HK-2 (cell line): ENCODE results near the gene HSD11B1.

Source experiments
- DNase-seq: peaks from one replicate; pipeline ENCODE4 v3.0.0-alpha.2; 2018; ENCODE audit not compliant: unreplicated experiment

Gene HSD11B1

DNA sequence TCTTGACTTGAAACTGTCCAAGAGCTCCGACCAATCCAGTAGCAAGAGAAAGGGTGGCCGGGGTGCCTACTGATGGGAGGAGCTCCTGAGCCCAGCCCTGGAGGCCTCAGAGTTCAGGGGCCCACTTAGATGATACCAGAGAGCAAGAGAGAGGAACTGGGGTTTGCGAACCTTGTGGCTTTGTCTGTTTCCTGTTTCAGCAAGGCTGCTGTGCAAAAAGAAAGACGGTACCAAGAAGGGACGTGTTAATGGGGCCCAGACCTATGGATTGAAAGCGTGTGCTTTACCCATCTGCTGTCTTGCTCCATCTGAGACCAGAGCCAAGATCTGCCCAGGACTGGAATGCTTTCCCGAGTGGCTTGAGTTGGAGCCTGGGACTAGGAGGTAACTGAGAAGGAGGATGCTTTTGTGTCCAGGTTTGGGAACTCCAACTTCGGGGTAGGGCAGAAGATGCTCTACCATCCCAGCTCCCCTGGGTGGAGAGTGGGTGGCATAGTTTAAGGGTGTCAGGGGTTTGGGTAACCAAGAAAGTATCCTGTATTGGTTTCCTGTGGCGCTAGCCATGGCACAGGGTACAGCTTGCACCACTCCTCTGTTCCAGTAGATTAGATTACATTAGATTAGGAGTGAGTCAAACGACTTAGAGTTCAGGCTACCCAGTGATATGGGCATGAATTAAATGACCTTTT lies 51.4 kb downstream of the HSD11B1 start, which contains the start of gene TRAF3IP3:
Gene TRAF3IP3, plus strand, starts transcription at position 128 of the 689 bp plus-strand sequence. CDS start 3,987 bp downstream, outside the sequence.
- DNase-seq, result no peak

DNA sequence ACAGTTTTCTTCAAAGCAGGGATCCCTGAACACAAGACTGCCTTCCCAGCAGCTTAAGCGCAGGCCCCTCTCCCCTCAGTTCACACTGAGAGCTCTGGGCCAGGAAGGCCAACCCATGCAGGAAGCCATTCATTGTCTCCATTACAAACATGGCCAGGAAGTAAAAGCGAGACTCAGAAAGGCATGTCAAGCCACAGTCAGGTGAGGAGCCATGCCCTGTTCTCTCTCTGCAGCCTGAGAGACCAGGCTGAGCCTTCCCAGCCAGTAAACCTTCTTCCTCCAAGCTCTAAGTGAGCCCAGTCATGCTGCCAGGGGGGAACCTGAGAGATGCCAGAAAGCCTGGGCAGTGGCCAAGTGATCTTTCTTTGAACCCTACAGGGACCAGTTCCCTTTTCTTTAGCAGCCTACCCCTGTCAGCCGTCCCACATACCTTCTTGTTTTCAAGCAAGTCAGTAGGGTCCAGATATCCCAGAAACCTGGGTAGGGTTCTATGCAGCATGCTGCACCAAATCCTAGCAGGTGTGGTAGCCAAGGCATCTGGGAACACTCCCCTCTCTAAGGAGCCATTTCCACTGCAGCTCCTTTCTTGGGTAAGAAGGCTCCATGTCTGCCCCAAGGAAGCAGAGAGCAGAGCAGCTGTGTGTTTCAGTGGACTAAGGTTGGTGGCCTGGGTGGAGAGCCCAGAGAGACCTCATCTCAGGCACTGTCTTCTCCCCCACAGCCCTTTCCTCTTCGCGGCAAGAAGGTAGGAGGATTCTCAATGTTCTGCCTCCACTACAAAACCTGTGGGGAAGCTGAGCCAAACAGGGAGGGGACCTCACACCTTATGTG lies 52.2 kb downstream of the HSD11B1 start:
- no peak for DNase-seq

DNA sequence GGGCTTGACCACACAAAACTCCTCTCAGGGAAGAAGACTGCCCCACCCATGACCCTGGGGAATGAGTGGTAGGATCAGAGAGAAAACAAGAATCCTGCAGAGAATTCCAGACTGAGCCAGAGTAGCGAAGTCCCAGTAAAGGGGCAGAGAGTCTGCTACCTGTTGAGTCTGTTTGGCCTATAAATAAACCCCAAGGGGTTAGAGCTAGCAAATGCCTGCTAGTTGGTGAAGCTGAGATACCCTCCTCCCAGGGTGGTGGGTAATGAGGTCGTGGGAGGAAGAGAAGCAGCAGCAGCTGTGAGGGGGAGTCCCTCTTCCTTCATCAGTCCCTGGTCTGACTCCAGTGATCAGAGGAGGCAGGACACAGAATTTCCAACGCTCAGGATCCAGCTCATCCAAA lies 53.8 kb downstream of the HSD11B1 start:
- no peak for DNase-seq

DNA sequence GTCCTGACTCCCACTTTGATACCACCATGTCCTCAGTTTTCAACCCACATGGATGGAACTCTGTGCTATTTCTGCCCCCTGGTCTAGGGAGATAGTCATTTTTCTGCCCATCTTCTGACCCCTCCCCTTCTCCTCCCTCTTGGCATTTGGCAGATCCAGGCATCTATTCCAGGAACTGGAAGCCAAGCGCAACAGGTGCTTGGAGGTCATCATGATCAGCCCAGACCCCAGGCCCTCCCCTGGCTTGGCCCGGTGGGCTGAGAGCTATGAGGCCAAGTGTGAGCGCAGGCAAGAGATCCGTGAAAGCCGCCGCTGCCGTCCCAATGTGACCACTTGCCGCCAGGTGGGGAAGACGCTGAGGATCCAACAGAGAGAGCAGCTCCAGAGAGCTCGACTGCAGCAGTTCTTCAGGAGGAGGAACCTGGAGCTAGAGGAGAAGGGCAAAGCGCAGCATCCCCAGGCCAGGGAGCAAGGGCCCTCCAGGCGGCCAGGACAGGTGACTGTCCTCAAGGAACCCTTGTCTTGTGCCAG lies 55.2 kb downstream of the HSD11B1 start:
- no peak for DNase-seq

DNA sequence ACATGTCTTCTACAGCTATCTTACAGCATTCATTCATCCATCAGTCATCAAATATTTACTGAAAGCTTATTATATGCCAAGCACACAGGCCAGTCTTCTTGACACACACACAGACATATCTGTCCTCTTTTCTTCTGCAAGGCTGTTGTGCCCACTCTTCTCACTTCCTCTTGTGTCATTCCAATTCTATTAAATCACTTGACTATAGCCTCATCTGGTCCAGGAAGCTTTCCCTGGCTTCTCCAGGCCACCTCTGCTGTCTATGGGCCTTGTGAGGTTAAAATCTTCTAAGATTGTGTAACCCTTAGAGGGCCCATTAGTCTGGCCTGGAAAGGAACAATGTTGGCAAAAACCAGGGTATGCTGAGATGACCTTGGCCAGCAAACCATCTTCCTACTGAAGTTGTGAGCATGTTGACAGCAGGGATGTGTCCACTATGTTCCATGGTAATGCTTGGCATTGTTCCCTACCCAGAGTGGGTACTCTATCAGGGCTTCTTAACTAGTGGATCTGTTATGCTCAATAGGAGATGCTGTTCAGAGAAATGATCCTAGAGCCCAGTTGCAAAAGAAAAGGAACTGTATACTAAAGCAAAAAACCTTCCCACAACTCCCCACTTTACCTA lies 56.5 kb downstream of the HSD11B1 start:
- no peak for DNase-seq

DNA sequence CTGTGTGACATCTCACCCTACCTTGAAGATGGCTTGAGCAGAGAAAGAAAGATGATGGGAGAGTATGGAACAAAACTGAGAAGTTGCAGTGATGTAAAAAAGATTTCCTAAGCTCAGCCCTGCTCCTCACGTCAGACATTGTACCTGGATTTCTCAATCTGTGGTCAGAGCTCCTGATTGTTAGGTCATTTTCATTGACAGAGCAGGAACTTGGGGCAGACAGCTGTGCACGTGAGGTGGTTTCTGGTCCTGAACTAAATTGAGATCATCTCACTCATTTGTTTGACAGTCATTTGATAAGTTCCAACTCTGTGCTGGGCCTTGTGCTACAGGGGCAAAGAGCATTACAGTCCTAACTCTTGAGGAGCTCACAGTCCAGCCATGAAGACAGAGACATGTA lies 61.4 kb downstream of the HSD11B1 start:
- DNase-seq, result no peak

DNA sequence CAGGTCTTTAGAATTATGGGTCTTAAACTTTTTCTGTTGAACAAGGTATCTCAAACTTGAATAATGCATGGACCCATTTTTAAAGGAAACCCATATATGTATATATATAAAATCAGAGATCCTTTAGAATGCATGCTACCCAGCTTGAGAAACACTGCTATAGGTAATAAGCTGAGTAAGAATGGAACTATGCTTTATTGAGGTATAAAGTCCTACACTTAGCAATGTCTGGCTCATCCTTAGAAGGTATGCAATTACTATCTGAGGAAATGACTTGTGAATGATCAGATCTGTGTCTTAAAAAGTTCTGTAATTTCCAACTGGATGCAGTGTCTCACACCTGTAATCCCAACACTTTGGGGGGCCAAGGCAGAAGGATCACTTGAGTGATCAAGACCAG lies 62.5 kb downstream of the HSD11B1 start:
- no peak for DNase-seq

DNA sequence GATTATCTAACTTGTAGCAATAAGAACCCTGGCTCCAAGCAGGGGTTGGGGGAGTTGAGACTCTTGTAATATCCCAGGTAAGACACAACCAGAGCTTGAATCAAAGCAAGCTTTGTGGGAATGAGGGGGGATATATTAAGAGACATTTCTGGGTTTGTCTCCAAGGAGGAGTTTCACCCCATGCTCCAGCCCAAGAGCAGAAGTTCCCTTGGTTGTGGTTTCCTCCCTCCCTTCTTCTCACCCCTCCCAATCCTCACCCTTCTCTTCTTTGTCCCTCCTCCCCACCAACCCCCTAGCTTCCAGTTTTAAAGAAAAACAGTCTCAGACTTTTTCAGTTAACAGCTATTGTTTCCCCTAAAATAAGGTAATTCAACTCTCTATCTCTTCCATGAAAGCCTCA lies 63.1 kb downstream of the HSD11B1 start:
- no peak for DNase-seq

DNA sequence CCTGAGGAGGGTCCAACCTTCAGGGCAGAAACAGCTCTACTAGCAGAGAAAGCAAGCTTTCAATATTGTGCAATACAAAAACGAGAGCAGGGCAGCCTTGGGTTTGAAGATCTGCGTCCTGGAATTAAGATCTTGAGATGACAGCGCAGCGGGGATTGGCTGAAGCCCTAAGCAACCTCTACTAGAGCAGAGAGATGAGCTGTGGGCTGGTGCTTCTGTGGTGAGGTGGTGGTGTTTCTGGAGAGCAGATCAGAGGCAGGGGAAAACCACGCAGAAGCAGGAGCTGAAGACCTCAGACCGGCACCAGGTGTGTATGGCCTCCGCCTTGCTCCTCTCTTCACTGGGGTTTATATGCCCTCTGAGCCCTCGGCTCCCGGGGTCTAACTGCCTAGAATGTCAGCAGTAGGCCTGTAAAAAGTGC lies 63.7 kb downstream of the HSD11B1 start:
- no peak for DNase-seq

DNA sequence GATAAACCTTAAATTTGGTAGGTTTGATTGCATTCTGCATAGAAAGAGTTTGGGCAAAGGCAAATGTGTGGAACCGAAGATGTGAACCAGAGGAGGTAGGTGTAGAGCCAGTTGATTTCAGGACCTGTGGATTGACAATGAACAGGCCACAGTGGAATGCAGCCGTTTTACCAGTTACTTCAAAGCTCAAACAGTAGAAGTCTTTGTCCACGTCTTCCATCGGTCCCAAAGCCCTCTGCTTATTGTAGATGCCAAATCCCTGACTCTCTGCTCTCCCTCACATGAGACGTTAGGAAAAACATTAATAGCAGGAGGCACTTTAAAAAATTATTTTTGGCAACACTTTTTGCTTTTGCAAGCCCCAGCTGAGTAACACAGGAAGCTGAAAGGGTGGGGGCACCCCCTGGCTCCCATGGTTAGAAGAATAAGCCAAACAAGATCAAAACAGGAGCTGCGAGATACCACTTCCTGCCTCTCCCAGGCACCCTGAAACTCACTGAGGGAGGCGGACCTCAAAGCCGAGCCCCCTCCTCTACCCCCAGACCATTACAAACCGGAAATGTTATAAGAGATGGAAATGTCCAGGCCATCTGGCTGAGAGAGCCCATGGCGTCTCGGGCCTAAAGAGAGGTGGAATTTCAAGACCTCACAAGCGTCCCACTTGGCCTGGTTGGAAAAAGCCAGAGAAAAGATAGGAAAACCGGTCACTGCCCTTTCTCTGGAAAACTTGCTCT lies 64.7 kb downstream of the HSD11B1 start:
- no peak for DNase-seq

DNA sequence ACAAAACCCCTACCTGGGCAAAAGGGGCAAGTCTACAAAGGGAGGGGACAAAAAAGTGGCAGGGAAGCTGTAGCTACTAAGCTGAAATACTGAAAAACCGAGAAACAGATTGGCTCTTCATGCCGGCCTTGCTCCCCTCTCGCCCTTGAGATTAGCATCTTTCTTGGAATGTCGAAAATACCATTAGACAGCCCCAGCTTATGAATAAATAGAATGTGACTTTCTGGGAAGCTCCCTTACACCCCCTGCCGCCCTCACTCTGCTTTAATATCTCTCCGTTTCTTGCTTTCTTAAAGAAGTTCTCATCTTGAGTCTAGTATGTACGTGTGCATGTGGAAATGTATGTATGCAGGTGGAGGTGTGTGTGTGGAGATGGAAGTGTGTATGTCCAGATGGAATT lies 65.3 kb downstream of the HSD11B1 start:
- no peak for DNase-seq

DNA sequence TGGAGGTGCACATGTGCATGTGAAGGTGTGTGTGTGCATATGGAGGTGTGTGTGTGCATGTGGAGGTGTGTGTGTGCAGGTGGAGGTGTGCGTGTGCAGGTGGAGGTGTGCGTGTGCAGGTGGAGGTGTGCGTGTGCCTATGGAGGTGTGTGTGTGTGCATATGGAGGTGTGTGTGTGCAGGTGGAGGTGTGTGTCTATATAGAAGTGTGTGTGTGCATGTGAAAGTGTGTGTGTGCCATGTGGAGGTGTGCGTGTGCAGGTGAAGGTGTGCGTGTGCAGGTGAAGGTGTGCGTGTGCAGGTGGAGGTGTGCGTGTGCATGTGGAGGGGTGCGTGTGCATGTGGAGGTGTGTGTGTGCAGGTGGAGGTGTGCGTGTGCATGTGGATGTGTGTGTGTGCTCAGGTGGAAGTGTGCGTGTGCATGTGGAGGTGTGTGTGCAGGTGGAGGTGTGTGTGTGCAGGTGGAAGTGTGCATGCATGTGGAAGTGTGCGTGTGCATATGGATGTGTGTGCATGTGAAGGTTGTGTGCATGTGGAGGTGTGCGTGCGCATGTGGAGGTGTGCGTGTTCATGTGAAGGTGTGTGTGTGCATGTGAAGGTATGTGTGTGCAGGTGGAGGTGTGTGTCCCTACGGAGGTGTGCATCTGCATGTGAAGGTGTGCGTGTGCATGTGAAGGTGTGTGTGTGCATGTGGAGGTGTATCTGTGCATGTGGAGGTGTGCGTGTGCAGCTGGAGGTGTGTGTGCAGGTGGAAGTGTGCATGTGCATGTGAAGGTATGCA lies 66.2 kb downstream of the HSD11B1 start:
- no peak for DNase-seq

DNA sequence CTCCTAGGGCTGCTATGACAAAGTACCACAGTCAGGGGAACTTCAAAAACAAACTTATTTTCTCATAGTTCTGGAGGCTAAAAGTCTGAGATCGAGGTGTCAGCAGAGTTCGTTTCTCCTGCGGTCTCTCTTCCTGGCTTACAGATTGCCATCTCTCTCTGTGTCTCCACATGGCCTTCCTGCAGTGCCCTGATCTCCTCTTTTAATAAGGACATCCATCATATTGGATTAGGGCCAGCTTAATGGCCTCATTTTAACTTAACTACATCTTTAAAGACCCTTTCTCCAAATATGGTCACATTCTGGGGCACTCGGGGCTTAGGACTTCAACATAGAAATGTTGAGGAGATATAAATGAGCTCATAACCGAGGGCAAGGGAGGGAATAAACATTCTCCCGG lies 67.5 kb downstream of the HSD11B1 start:
- DNase-seq, result no peak

DNA sequence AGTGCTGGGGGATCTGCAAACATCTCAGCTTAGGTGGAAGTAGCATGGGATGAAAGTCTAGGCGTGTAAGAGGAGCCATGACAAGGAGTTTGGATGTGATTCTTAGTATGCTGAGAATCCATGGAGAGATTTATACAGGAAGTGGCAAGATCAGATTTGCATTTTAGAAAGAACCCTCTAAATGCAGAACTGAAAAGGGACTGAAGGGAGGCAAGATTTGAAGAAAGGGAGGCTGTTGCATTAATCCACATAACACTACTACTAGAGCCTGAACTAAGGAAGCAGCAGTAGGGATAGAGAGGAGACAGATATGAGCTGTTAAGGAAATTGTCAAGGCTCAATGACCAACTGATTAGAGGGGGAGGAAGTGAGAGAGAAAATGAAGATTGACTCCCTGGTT lies 69.9 kb downstream of the HSD11B1 start:
- no peak for DNase-seq

DNA sequence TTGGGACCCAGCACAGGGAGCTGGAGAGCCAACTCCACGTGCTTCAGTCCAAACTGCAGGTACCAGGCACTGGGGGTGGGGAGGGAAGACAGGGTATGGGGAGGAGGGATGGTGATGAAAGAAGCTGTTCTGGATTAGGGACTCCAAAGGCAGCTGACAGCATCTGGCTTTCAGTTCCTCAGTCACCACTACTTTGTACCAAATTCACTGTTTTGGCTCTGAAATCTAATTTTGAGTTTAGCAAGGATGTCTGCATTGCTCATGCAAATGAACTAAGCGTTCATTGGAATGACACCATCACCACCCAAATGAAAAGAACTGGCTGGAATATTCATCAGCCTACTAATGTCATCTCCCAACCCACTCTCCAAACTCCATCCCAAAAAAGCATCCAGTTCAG lies 71.0 kb downstream of the HSD11B1 start:
- DNase-seq, result no peak

DNA sequence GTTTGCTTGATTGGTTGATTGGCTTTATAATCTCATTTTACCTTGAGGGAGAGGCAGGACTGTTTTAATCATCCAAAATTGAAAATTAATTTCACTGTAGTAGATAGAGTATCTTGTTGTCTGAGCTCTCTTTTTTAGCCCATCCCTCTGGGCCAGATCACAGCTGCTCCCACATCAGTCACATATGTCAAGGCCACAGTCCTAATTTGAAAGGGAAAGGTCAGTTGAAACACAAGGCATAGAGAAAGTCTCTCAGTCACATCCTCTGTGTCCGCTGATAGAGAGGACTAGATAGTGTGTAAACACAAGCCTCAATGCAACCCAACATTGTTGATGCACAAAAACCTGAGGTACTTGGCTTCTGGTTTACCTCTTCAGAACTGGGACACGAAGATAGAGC lies 72.9 kb downstream of the HSD11B1 start:
- no peak for DNase-seq

DNA sequence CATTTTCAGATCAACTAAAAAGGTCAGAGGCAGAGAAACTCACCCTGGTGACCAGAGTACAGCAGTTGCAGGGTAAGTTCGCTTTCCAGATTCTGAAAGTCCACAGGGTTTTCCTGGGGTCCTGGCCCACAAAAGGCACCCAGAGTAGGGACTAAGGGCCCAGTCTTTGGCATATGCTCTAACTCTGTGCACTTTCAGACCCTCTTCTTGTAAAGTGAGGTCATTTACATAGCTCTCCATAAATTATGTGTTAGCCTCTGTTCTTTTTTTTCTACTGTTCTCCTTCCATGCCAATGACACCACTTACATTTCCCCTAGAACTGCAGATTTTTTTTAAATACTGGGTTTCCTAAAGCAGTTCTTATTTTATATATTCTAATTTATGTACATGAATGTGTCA lies 73.5 kb downstream of the HSD11B1 start:
- no peak for DNase-seq

DNA sequence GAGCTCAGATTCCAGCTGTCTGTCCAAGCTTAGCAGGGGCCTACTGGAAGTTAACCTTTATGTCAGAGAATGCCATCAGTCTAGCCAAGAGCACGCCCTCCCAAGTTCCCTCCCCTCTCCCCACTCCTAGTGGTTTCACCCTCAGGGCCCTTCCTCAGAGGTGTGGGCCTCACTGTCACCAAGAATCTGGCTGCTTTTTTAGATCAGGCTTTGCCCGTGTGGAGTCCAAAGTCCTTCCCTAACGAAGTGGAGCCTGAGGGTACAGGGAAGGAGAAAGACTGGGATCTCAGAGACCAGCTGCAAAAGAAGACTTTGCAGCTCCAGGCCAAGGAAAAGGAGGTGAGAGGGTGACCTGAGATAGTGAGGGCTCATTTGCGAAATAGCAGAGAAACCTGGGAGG lies 75.6 kb downstream of the HSD11B1 start:
- no peak for DNase-seq

DNA sequence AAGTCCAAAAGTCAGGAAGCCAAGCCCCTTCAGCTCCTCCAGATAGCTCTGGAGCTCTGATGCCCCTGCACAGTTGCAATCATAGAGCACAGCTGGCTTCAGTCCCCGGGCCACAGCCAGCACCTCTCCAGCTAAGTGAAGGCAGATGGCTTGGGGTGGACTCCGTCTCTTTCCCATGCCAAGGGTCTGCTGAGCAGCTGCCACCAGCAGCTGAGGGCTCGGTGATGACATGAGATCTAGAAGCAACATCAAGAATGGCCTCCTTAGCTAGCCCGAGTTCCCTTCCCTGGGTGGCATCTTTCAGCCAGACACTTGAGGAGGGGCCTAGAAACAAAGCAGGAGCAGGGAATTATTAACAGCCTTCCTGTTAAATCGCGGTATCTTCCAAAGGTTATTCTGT lies 78.7 kb downstream of the HSD11B1 start:
- no peak for DNase-seq
